Measurements from ENCODE around the gene CCDC181. TPM values are rescaled to one million over a fixed set of nuclear protein-coding genes. Genes with fewer than 3 reads are reported as not detected.

Gene CCDC181
- total and polyA plus RNA-seq, 9 donors = 4.1 to 10.9 (median 5.8) TPM

GRCh38 chr1:169395955-169396354 is 31.3 kb downstream of the CCDC181 start:
- 93 to 98% (median 95%) methylated on average over 3 of the region's 3 CpGs for WGBS, 3 donors
- TF ChIP-seq POLR2A (IDR thresholded peaks at IDR 0.05) (no peak), EP300 (IDR thresholded peaks at IDR 0.05) (no peak), CTCF (IDR thresholded peaks at IDR 0.05) (no peak)
- intact Hi-C loops (cut with DNase I) = no loop called here

DNA sequence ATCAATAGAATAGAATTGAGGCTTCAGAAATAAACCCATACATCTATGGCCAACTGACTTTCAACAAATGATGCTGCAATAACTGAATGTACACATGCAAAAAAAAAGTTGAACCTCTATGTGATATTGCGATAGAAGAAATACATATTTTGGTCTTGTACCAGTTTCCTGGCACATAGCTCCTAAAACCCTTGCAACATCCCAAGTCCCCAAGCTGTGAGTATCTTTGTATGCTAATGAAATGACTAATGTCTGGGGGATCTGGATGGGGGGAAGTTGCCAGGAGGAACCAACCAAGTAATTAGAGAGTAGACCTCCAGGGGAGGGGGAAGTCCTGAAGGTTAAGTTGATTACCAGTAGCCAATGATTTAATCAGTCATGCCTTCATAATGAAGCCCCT is 34.9 kb downstream of the CCDC181 start:
- Histone ChIP-seq H3K4me1 (ENCODE audit: insufficient read depth) (no peaks in the 10 kb centered on the region), H3K4me3 (no peak overlapping the region), H3K9me3 (peaks cover 0 to 3% of the 10 kb centered on the region in 2 donors), H3K27me3 (no peaks in the 10 kb centered on the region), H3K27ac (no peak overlapping the region), H3K36me3 (no peaks in the 10 kb centered on the region)
- TF ChIP-seq EP300 (IDR thresholded peaks at IDR 0.05) = no peak
- no peak for TF ChIP-seq CTCF (IDR thresholded peaks at IDR 0.05)
- no peak for TF ChIP-seq POLR2A (IDR thresholded peaks at IDR 0.05)
- 89 to 93% (median 91%) methylated on average over 1 of the region's 1 CpG for WGBS, 3 donors
- DNase-seq = no peak
- intact Hi-C loops (cut with DNase I) = no loop called here

More at GRCh38 chr1:169395955-169396354, 31.3 kb downstream of the CCDC181 start:
- Histone ChIP-seq H3K4me3 (no peak overlapping the region), H3K9me3 (peaks cover 0 to 3% of the 10 kb centered on the region in 2 donors), H3K4me1 (ENCODE audit: insufficient read depth) (no peaks in the 10 kb centered on the region), H3K27ac (no peak overlapping the region), H3K27me3 (no peaks in the 10 kb centered on the region), H3K36me3 (no peaks in the 10 kb centered on the region)
- no peak for DNase-seq

GRCh38 chr1:169390303-169390702 is 37.0 kb downstream of the CCDC181 start:
- Histone ChIP-seq H3K36me3 (no peaks in the 10 kb centered on the region), H3K27me3 (no peaks in the 10 kb centered on the region), H3K4me3 (no peak overlapping the region), H3K9me3 (peaks cover 0 to 3% of the 10 kb centered on the region in 2 donors), H3K27ac (no peak overlapping the region), H3K4me1 (ENCODE audit: insufficient read depth) (no peaks in the 10 kb centered on the region)
- no peak for DNase-seq
- intact Hi-C loops (cut with DNase I) = no loop called here
- TF ChIP-seq CTCF (IDR thresholded peaks at IDR 0.05) (no peak), EP300 (IDR thresholded peaks at IDR 0.05) (no peak), POLR2A (IDR thresholded peaks at IDR 0.05) (no peak)

DNA sequence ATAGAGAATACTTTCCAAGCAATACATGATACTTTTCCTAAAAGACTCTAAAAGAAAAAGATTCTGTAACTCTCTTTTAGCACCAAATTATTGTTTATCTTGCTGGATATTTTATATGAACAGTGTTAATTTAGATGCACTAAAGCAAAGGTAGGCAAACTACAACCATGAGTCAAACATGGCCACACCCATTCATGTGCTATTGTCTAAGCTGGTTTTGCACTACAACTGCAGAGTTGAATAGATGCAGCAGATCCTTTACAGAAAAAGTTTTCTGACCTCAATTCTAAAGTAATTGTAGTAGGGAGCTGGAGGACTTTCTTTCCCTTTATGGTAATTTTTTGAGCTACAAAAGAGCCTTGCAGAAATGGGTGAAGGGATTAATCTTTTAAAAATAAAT is 39.9 kb downstream of the CCDC181 start:
- intact Hi-C loops (cut with DNase I) = no loop called here
- Histone ChIP-seq H3K9me3 (peaks cover 0 to 3% of the 10 kb centered on the region in 2 donors), H3K4me1 (ENCODE audit: insufficient read depth) (no peaks in the 10 kb centered on the region), H3K27me3 (no peaks in the 10 kb centered on the region), H3K36me3 (no peaks in the 10 kb centered on the region), H3K4me3 (no peak overlapping the region), H3K27ac (no peak overlapping the region)
- TF ChIP-seq EP300 (IDR thresholded peaks at IDR 0.05) = no peak
- DNase-seq = no peak

GRCh38 chr1:169383449-169383848 is 43.8 kb downstream of the CCDC181 start:
- Histone ChIP-seq H3K4me3 (no peak overlapping the region), H3K36me3 (no peaks in the 10 kb centered on the region), H3K4me1 (ENCODE audit: insufficient read depth) (no peaks in the 10 kb centered on the region), H3K27ac (no peak overlapping the region), H3K27me3 (no peaks in the 10 kb centered on the region), H3K9me3 (no peaks in the 10 kb centered on the region)
- no peak for TF ChIP-seq EP300 (IDR thresholded peaks at IDR 0.05)
- TF ChIP-seq CTCF (IDR thresholded peaks at IDR 0.05) = no peak
- no peak for TF ChIP-seq POLR2A (IDR thresholded peaks at IDR 0.05)
- intact Hi-C loops (cut with DNase I) = no loop called here
- no peak for DNase-seq
- 75 to 81% (median 79%) methylated on average over 4 of the region's 4 CpGs for WGBS, 3 donors
